Thyroid gland (tissue), 4 donors: Measurements from ENCODE around the gene VPS18.

Experiments used
- CTCF ChIP-seq, 6 experiments: fragments of 200-600 bp in 3 of 6; fragments of 450-650 bp in 3 of 6; sonication (generic) in 3 of 6; IDR thresholded peaks; one replicate each; pipeline ENCODE4 v1.5.1; 2016 to 2019; ENCODE audit warnings: antibody characterized with exemption in 6 of 6, mild to moderate bottlenecking in 2 of 6, inconsistent platforms in 1 of 6, moderate library complexity in 1 of 6
- POLR2A ChIP-seq, 2 donors: fragments of 450-650 bp; IDR thresholded peaks; one replicate each; pipeline ENCODE4 v1.6.1; 2017; ENCODE audit warnings: antibody characterized with exemption in 2 of 2, mild to moderate bottlenecking in 2 of 2, moderate library complexity in 1 of 2

GRCh38 chr15:40877694-40878093, 16.6 kb upstream of the VPS18 start:
- TF ChIP-seq CTCF (IDR thresholded peaks at IDR 0.05) (no peak), POLR2A (IDR thresholded peaks at IDR 0.05) (no peak)
